ENCODE measurements around the gene MEF2B.

DNA sequence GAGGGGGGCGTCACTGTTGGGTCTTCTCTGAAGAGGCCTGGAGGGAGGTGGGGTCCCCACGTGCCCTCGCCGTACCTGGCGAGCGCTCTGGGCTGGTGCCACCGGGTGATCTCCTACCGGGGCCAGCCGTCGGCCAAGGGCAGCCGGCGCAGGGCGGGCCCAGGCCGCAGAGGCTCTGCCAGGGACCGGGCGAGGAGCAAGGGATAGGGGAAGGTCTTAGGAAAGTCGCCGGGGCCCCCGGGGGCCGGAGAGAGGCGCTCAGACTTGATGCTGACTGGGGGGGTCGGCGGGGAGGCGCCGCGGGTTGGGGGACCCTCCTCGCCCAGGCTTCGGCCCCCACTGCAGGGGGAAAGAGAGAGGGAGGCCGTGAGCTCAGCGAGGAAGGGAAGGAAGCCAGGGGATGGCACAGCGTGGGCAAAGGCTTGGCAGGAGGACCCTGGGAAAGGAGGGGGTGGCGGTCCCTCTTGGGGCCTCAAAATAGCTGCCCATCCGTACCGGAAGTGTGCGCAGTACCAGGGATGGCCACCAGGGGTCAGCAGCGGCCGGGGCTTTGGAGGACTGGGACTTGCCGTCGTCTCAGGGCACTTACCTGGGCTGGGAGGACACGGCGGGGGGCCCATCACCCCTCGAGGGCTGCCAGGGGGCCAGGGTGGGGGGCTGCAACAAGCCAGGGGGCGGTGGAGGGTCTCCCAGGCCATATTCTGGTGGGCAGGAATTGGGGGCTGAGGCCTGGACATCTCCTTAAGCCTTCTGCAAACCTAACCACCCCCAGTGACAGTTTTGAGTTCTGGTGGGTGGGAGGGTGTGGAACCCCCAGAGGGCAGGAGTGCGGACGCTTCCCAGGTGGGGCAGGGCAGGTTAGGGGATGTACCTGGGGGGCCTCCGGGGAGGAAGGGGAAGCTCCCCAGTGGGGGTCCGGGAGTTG lies 24.1 kb downstream of the MEF2B start:
- TF ChIP-seq, protein P1, sequence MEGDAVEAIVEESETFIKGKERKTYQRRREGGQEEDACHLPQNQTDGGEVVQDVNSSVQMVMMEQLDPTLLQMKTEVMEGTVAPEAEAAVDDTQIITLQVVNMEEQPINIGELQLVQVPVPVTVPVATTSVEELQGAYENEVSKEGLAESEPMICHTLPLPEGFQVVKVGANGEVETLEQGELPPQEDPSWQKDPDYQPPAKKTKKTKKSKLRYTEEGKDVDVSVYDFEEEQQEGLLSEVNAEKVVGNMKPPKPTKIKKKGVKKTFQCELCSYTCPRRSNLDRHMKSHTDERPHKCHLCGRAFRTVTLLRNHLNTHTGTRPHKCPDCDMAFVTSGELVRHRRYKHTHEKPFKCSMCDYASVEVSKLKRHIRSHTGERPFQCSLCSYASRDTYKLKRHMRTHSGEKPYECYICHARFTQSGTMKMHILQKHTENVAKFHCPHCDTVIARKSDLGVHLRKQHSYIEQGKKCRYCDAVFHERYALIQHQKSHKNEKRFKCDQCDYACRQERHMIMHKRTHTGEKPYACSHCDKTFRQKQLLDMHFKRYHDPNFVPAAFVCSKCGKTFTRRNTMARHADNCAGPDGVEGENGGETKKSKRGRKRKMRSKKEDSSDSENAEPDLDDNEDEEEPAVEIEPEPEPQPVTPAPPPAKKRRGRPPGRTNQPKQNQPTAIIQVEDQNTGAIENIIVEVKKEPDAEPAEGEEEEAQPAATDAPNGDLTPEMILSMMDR (conservative IDR thresholded peaks at IDR 0.05 in 1 of 2, IDR thresholded peaks at IDR 0.05 in 1 of 2; ENCODE audit: low read depth in 1 of 2, low read length in 2 of 2), result peak; percentile 85 to 86
- TF ChIP-seq EZH2 (IDR thresholded peaks at IDR 0.05; ENCODE audit: low read length, missing control alignments), result no peak
